Measurements from ENCODE around the gene IMP4. TPM values are rescaled to one million over a fixed set of nuclear protein-coding genes. Genes with fewer than 3 reads are reported as not detected.

IMP4 gene
- total RNA-seq, 4 donors from 2014 or later, result 66.5 to 112 (median 75.2) TPM

DNA sequence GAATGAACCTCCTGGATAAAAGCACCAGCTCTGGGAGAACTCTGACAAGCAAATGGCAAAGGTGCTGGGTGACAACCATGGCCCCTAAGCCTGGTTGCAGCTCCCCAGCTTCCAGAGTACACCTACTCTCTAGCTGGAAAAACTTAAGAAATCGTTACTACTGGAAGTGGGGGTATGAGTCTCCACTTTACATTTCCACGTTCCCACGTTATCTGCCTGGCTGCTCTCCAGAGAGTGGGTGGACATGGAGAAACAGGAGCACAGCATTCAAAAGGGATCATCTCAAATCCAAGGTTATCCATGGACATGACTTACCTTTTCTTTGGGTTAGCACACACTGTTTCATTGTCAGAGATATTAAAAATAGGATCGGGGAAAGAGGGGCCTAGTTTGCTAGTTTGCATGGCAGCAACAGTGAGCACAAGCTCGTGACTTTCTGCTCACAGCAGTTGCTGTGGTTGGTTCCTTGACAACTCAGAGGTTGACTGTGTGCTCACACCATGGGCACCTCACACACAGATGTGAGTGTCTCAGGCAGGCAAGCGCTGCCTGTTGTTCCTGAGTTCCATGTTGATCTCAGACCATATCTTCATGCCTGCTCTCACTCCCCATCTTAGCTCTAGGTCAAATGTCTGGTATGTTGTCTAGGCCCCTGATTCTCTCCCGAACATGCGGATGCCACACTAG, 45.7 kb downstream of the IMP4 start:
- no peak for TF ChIP-seq CTCF (IDR thresholded peaks at IDR 0.05; ENCODE audit: low read depth)

- no peak for TF ChIP-seq CTCF (IDR thresholded peaks at IDR 0.05; ENCODE audit: low read depth)
Observed at GRCh38 chr2:130389358-130389757, 46.7 kb downstream of the IMP4 start.

GRCh38 chr2:130389783-130390182, 47.1 kb downstream of the IMP4 start:
- no peak for TF ChIP-seq CTCF (IDR thresholded peaks at IDR 0.05; ENCODE audit: low read depth)

DNA sequence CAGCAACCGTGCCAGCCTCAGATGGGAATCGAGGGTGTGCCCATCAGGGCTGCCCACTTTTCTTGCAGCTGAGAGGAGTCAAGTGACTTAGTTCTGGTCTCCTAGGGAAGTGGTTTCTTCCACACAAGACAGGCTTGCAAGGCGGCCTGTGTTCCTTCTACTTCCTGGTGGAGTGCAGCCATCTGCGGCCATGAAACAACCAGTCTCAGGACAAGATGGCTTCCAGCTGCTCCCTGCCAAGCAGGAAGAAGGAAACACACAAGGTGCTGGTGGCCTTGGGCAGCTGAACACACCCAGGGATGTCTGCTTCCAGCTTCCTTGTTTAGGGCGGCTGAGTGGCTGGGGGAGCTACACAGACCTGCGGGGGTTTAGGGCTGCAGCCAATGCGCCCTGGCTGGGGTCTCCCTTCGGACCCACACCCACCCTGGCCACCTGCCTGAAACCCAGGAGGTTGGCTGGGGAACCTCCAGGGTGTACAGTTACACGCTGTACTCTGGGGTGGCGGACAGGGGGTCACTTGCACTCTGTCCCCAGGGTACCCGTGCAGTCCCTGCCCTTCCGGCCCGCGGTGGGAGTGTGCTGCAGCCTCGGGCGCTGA, 47.9 kb downstream of the IMP4 start:
- TF ChIP-seq CTCF (IDR thresholded peaks at IDR 0.05; ENCODE audit: low read depth), result no peak

- TF ChIP-seq CTCF (IDR thresholded peaks at IDR 0.05; ENCODE audit: low read depth), result no peak
Observed at GRCh38 chr2:130391058-130391871, 48.6 kb downstream of the IMP4 start.

DNA sequence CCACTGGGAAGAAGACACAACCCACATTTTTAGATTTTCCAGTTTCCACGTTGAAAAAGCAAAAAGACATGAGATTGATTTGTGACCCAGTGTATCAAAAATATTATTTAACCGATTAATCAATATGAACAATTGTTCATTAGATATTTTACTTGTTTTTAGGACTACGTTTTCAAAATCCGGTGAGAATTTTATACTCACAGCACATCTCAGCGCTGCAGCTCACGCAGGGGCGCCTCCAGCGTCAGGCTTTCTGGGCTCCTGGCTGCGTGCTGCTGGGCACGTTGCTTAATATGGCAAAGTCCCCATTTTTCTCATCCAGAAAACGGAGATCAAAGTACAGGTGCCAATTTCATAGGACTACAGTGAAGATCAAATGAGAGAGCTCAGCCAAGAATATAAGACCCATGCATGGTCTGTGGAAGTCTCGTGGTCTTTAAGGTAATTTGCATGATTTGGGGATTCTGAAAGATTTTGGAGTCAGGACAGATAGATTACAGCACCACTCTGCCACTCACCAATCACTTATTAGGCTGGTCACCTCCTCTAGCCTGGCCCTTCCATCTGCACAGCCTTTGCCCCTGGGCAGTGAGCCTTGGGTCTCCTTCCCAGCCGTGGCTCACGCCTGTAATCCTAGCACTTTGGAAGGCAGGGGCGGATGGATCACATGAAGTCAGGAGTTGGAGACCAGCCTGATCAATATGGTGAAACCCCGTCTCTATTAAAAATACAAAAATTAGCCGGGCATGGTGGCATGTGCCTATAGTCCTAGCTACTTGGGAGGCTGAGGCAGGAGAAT, 49.4 kb downstream of the IMP4 start:
- no peak for TF ChIP-seq CTCF (IDR thresholded peaks at IDR 0.05; ENCODE audit: low read depth)

All from subcutaneous adipose tissue (tissue), 4 donors.